Spinal cord (tissue), 10 donors: ENCODE measurements around the gene RGS12. TPM values are rescaled to one million over a fixed set of nuclear protein-coding genes. Genes with fewer than 3 reads are reported as not detected.

Experiments used
- DNase-seq, 6 donors: peaks; one replicate each; pipeline versions ENCODE4 v3.0.0 to v3.0.0-alpha.2; 2013 to 2015; ENCODE audit warnings: low spot score in 6 of 6, low read depth in 4 of 6
- H3K27ac ChIP-seq: one replicate; pipeline ENCODE4 v1.5.1; 2013; ENCODE audit warnings: low read depth, low read length, control low read depth
- H3K27me3 ChIP-seq: one replicate; pipeline ENCODE4 v1.6.1; 2013; ENCODE audit warnings: low read length; ENCODE audit not compliant: control insufficient read depth, insufficient read depth
- H3K36me3 ChIP-seq: one replicate; pipeline ENCODE4 v1.6.1; 2013; ENCODE audit warnings: low read length; ENCODE audit not compliant: control insufficient read depth, insufficient read depth
- H3K4me1 ChIP-seq: one replicate; pipeline ENCODE4 v1.6.1; 2013; ENCODE audit warnings: low read length; ENCODE audit not compliant: control insufficient read depth, insufficient read depth
- H3K4me3 ChIP-seq: one replicate; pipeline ENCODE4 v1.5.1; 2013; ENCODE audit warnings: low read depth, low read length, control low read depth
- H3K9me3 ChIP-seq: one replicate; pipeline ENCODE4 v1.6.1; 2013; ENCODE audit warnings: low read length; ENCODE audit not compliant: control insufficient read depth, insufficient read depth
- WGBS: methylation state at CpG from one replicate; pipeline ENCODE4 v1.1.5; 2013; ENCODE audit warnings: missing lambda C conversion rate; ENCODE audit not compliant: insufficient coverage; 5-methylcytosine and 5-hydroxymethylcytosine counted together
- polyA plus RNA-seq, 2 donors: library from polyadenylated mRNA; unstranded; fragments of 120-200 nt; gene quantifications; one replicate each; pipeline ENCODE4 v1.2.1, GENCODE V29; 2013; ENCODE audit not compliant: insufficient read length in 2 of 2
- total RNA-seq, 2 donors: library from RNA; depleted of rRNA in 1 of 2; stranded (reverse); fragments of 120-200 nt in 1 of 2; fragments of >200 nt in 1 of 2; gene quantifications; one replicate each; pipeline versions ENCODE4 v1.2.3 to v1.2.4, GENCODE V29; 2013 to 2014
- donor health status: healthy.

Gene RGS12
- total and polyA plus RNA-seq, 4 donors, result 30.8 to 96.3 (median 60.9) TPM

DNA sequence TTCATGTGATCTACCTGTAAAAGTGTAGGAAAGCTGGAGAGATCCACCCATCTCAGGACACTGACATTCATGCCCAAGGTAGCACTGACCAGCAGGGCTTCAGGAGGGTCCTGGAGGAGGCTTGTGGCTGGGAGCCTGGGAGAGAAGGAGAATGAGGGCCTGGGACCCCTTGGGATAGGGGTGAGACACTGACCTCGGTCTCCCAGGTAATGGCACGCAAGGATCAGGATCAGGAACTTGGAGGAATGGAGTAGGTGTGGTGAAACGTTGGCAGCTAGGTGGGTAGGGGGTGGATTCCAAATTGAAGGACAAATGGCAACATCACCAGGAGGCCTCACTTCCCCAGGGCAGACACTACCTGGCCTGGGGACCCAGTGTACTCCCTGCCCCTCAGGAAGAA lies 12.4 kb upstream of the RGS12 start:
- no peaks in the 10 kb centered on the region for H3K4me1 ChIP-seq
- H3K9me3 ChIP-seq, result no peaks in the 10 kb centered on the region
- no peak for DNase-seq

DNA sequence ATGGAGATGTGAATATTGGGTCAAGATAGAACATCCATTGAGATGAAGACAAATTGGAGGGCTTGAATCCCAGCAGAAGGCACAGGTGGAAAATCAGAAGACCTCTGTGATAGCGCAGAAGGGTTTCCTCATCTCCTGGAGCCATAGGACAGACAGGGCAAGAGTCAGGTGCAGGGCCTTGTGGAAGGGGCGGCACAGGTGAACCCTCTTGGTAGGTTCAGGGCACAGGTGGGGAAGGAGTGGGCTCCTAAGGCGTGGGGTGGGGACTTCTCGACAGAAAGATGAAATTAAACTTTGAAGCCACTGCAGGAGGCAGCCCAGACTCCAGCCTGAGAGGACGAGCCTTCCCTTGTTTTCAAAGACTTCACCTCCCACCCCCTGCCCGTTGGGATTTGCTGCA lies 9.3 kb upstream of the RGS12 start:
- Histone ChIP-seq H3K4me1 (peaks cover 29% of the 10 kb centered on the region), H3K4me3 (no peak overlapping the region), H3K27me3 (no peaks in the 10 kb centered on the region), H3K36me3 (peaks cover 6% of the 10 kb centered on the region), H3K27ac (no peak overlapping the region), H3K9me3 (no peaks in the 10 kb centered on the region)
- WGBS, result 91% methylated on average over 3 of the region's 6 CpGs
- DNase-seq, result no peak

More for the DNA sequence above, 12.4 kb upstream of the RGS12 start:
- 86% methylated on average over 3 of the region's 3 CpGs for WGBS
- Histone ChIP-seq H3K27me3 (no peaks in the 10 kb centered on the region), H3K4me3 (no peak overlapping the region), H3K36me3 (no peaks in the 10 kb centered on the region), H3K27ac (no peak overlapping the region)

DNA sequence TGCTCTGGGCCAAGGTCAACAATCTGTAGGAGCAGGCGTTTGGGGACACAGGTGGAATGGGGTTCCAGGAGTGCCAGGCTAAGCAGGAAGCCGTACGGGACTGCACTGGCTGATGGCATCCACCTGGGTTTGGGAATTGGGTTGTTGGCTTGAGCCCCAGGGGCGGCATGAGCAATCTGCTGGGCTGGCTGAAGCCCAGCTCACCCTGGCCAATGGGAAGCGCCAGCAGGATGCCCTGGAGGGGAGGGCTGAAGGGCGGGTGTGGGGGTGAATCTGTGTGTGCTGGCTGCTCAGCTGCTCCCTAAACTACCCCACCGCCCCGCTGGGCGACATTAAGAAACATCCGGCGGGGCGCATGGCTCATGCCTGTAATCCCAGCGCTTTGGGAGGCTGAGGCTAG lies 8.9 kb upstream of the RGS12 start:
- Histone ChIP-seq H3K4me3 (no peak overlapping the region), H3K27ac (no peak overlapping the region), H3K9me3 (no peaks in the 10 kb centered on the region), H3K27me3 (no peaks in the 10 kb centered on the region), H3K4me1 (peaks cover 33% of the 10 kb centered on the region), H3K36me3 (peaks cover 6% of the 10 kb centered on the region)
- peak in 1 of 6 donors; percentile 16 for DNase-seq
- 70% methylated on average over 9 of the region's 13 CpGs for WGBS

DNA sequence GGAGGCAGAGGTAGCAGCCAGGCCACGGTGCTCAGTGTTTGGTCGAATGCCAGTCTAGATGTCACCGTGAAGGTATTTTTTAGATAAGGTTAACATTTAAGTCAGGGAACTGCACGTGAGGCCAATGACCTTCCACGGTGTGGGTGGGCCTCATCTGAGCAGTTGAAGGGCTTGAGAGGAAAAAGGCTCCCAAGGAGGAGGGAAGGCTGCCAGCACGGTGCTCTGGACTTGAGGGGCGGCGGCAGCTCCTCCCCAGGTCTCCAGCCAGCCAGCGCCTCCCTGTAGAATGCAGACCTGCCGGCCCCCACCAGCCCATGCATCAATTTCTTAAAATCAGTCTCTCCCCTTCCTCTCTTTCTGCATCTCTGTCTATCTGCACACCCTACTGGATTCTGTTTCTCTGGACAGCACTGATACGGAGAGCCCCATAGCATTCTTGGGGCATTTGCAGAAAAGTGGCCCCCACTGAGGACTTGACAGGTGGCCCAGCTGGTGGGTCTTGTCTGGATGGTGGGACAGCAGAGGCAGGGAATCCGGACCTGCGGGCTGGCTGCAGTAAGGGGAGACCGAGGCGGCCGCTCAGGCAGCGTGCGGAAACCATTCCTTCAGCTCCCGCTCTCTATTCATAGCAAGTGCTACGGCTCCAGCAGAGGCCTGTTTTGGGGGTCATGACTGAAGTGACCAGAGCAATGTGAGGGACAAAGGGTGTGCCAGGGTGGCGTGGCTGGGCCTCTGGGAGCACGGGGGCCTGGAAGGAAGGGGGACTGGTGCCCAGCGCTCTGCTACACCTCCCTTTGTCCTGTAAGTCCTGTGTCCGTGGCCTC lies 7.9 kb upstream of the RGS12 start:
- Histone ChIP-seq H3K4me1 (peaks cover 34% of the 10 kb centered on the region), H3K36me3 (peaks cover 6% of the 10 kb centered on the region), H3K27me3 (no peaks in the 10 kb centered on the region), H3K27ac (no peak overlapping the region), H3K9me3 (no peaks in the 10 kb centered on the region), H3K4me3 (no peak overlapping the region)
- WGBS, result 96% methylated on average over 23 of the region's 24 CpGs
- DNase-seq, result no peak

DNA sequence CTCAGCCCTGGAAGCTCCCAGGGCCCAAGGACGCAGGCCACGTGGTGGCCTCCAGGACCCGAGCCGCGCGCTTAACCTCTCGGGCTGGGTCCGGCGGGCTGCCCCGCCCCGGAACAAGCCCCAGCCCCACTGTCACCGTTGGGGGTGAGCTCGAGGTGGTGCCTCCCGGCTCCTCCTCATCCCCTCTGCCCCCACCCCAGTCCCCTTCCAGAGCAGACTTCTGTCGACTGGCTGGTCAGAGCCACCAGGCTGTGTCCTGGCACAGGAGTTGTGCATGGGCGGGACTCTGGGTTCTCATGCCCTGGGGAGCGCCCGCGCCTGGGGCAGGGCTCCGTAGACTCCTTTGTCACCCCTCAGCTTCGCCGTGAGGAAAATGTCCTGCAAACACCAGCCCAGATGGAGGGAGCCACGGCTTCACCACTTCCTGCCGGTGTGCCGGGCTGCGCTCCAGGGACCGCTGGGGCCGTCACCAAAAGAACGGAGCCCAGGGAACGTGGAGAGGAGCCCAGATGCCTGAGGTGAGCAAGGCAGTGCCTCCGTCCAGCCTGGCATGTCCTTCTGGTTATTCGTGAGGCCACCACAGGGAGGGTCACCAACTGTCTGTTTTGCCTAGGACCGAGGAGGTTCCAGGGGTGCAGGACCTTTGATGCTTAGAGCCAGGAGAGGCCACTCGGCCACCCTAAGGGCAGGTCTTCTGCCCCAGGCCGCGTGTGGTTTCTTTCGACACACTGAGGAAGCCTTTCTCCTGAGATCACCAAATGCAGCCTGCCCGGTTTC lies 7.1 kb upstream of the RGS12 start:
- WGBS, result 75% methylated on average over 38 of the region's 38 CpGs
- no peaks in the 10 kb centered on the region for H3K9me3 ChIP-seq
- H3K27ac ChIP-seq, result no peak overlapping the region
- no peaks in the 10 kb centered on the region for H3K27me3 ChIP-seq
- no peak overlapping the region for H3K4me3 ChIP-seq
- peaks cover 39% of the 10 kb centered on the region for H3K4me1 ChIP-seq
- peaks cover 11% of the 10 kb centered on the region for H3K36me3 ChIP-seq
- DNase-seq, result no peak

DNA sequence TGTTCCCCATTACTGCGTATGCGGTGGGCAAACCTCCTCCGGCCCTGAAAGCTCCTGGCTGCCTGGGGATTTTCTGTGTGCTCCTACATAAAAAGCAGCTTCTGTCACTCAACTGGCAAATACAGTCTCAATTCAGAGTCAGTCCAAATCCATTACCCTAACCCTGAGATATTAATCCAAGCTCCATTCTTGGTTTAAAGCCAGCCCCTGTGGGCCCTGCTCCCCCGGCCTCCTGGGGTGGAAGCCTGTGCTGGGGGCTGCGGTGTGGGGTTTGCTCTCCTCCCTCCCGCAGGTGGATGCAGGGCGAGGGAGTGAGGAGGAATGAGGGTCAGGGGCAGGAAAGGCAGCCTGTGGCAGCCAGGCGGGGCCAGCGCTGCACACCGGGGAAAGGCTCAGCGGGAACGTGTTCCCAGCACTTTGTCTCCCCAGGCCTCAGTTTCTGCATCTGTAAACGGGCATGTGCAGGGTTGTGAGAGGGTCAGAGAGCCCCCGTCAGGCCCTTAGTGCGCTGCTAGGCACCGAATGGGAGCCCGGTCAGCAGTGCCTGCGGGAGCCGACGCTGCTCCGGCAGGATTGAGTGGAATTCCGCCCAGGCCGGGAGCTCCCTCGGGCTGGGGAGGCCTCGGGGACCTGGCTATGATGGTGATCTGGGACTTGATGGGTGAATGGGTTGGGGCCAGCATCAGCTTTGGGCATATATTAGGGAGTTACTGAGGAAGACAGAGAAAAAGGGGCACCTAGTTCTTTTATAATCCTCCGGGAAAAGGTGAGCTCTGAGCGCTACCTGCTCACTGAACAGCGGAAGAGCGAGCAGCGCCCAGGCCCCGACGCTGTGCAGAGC lies 6.3 kb upstream of the RGS12 start:
- WGBS, result 71% methylated on average over 30 of the region's 32 CpGs
- Histone ChIP-seq H3K27ac (no peak overlapping the region), H3K4me3 (no peak overlapping the region), H3K36me3 (peaks cover 11% of the 10 kb centered on the region), H3K9me3 (no peaks in the 10 kb centered on the region), H3K4me1 (peaks cover 47% of the 10 kb centered on the region), H3K27me3 (no peaks in the 10 kb centered on the region)
- no peak for DNase-seq

DNA sequence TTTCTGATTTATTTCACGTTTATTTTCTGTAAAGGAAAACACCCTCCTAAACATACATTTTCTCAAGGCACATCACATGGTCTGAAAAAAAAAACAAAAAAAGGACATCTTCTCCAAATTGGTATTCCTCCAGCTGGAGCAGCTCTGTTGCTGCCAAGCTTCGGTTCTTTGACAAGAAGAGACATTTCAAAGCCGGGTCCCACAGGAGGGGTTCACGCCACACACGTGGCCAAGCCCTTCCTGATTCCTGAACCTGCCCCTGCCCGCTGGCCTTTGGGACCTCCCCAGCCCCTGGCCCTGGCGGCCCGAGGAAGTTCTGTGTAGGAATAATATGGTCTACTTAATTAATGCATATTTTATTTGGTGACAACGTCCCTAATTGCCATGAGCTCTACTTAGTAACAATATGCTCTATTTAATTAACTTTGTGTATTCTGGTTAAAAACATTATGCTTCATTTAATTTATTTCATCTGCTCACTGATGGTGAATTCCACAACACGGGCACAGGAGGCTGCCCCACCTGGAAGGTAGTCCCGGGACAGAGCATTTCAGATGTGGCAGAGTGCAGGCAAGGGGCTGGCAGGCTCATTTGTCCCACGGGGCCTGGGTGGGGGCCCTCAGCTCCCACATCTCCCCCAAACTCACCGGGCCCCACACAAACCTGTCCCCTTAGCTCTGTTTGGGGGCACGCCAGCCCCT lies 5.4 kb upstream of the RGS12 start:
- H3K4me1 ChIP-seq, result peaks cover 51% of the 10 kb centered on the region
- H3K9me3 ChIP-seq, result no peaks in the 10 kb centered on the region
- no peaks in the 10 kb centered on the region for H3K27me3 ChIP-seq
- H3K27ac ChIP-seq, result no peak overlapping the region
- no peak overlapping the region for H3K4me3 ChIP-seq
- H3K36me3 ChIP-seq, result peaks cover 11% of the 10 kb centered on the region
- WGBS, result 45% methylated on average over 10 of the region's 14 CpGs
- DNase-seq, result peak in 2 of 6 donors; percentile 76 to 87

DNA sequence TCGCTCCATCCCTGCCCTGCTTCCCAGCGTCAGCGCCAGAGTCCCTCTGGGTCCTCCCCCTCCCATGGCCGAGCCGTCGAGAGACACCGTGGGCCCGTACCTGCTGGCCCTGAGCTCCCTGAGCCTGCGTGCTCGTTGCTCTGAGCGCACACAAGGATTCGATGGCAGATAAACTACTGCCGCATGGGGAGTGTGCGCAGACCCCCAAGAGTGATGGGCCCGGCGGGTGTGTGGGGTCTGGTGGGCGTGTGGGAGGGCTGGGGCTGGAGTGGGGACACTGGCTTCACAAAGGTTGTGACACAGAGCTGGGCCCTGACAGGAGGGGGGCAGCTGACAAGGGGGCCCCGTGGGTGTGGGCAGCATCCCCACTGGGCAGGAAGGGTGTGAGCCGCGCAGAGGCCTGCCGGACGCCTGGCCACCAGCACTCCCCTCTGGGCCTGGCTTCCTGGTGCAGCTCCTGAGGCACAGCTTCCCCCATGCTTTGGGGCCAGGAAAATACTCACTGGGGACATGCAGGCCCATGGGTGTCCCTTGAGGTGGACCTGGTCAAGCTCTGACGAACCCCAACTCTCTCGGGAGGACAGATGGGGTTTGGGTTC lies 4.8 kb upstream of the RGS12 start:
- H3K36me3 ChIP-seq, result peaks cover 11% of the 10 kb centered on the region
- H3K4me3 ChIP-seq, result no peak overlapping the region
- H3K27me3 ChIP-seq, result no peaks in the 10 kb centered on the region
- WGBS, result 73% methylated on average over 22 of the region's 24 CpGs
- peaks cover 51% of the 10 kb centered on the region for H3K4me1 ChIP-seq
- H3K27ac ChIP-seq, result no peak overlapping the region
- no peaks in the 10 kb centered on the region for H3K9me3 ChIP-seq
- no peak for DNase-seq
